HG03378 (cell line): ENCODE results near the gene CDK5RAP3.
"Not testable (repeated sequence)": the region's sequence is repeated elsewhere in the genome, so short reads cannot be mapped to it uniquely, and the experiment has no call there.

ENCODE experiments used
- ATAC-seq: cut with Tn5 transposase; IDR thresholded peaks from one replicate; pipeline ENCODE4 v1.9.1; 2021; ENCODE audit warnings: mild to moderate bottlenecking, moderate library complexity; ENCODE audit not compliant: unreplicated experiment

The CDK5RAP3 gene

GRCh38 chr17:47970725-47971499 is at the start of gene CDK5RAP3:
Gene CDK5RAP3, plus strand, starts transcription at chr17:47971113. Its CDS starts 34 bp downstream, at chr17:47971147.
- ATAC-seq: peak; percentile 90

- no peak for ATAC-seq
Measured at GRCh38 chr17:47924785-47925677, 45.9 kb upstream of the CDK5RAP3 start.

GRCh38 chr17:47925678-47925988 is 45.3 kb upstream of the CDK5RAP3 start:
- ATAC-seq: no peak

- no peak for ATAC-seq
Measured at GRCh38 chr17:47927821-47928400, 43.0 kb upstream of the CDK5RAP3 start.

GRCh38 chr17:47928415-47928814 is 42.5 kb upstream of the CDK5RAP3 start:
- ATAC-seq: no peak

GRCh38 chr17:47929218-47930000 is 41.5 kb upstream of the CDK5RAP3 start:
- ATAC-seq: no peak

GRCh38 chr17:47931848-47932247 is 39.1 kb upstream of the CDK5RAP3 start:
- ATAC-seq: no peak

- ATAC-seq: no peak
Measured at GRCh38 chr17:47934856-47935255, 36.1 kb upstream of the CDK5RAP3 start.

GRCh38 chr17:47935468-47935867 is 35.4 kb upstream of the CDK5RAP3 start:
- not testable (repeated sequence) for ATAC-seq

GRCh38 chr17:47935961-47936360 is 35.0 kb upstream of the CDK5RAP3 start:
- ATAC-seq: no peak

GRCh38 chr17:47937941-47938340 is 33.0 kb upstream of the CDK5RAP3 start:
- ATAC-seq: no peak

GRCh38 chr17:47941246-47942095 is 29.4 kb upstream of the CDK5RAP3 start, which contains the start of gene PNPO:
Gene PNPO, plus strand, starts transcription at chr17:47941571. Its CDS starts 105 bp downstream, at chr17:47941676.
- ATAC-seq: peak; percentile 87

- no peak for ATAC-seq
Measured at GRCh38 chr17:47942096-47942510, 28.8 kb upstream of the CDK5RAP3 start.

- no peak for ATAC-seq
Measured at GRCh38 chr17:47942568-47942967, 28.3 kb upstream of the CDK5RAP3 start.

GRCh38 chr17:47945080-47945479 is 25.8 kb upstream of the CDK5RAP3 start:
- ATAC-seq: no peak

GRCh38 chr17:47945529-47946508 is 25.1 kb upstream of the CDK5RAP3 start:
- ATAC-seq: no peak

GRCh38 chr17:47946516-47946915 is 24.4 kb upstream of the CDK5RAP3 start:
- no peak for ATAC-seq

GRCh38 chr17:47946929-47947397 is 23.9 kb upstream of the CDK5RAP3 start:
- no peak for ATAC-seq
